Measurements from ENCODE around the gene EPHA6.

EPHA6 gene

DNA sequence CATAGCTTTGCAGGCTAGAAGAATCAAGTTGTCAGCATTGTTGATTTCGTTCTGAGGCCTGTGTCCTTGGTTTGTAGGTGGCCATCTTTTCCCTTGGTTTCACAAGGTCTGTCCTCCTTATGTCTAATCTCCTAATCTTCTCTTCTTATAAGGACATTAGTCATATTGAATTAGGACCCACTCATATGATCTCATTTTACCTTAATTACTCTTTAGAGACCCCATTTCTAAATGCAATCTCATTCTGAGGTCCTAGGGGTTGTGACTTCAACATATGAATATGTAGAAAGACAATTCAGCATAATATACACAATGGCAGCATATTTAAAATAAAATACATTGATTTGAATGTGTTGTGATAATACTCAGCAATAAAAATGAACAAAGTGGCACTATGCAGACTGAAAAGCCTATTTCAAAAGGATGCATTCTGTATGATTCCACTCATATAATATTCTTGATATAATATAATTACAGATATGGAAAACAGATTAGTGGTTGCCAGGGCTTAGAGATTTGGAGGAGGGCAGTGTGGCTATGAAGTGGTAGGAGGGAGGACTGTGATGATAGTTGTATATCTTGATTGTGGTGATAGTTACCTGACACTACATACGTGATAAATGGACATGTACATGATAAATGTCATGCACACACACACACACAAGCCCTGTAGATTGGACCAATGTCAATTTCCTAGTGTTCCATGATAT, 431.0 kb downstream of the EPHA6 start:
- no peak overlapping the region for H3K4me3 ChIP-seq (ENCODE audit: low read length)

DNA sequence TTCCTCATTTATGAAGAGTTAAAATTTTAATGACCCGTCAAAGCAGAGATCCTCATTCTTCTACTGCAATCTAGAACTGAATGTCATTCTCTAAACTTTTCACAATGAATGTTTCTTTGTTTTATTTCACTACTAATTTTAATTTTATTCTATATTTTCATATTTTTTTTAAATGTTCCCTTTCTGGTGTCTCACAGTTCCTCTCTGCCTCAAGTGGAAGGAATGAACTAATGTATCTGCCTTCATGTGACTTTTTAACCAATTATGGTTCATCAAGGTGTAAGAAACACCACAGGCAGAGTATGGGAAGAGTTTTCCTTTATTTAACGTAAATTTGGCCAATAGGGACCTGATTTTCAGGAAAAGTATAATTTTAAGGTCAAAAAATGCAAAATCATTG, 441.7 kb downstream of the EPHA6 start:
- Histone ChIP-seq H3K4me1 (ENCODE audit: control insufficient read depth, low read depth, low read length) (no peaks in the 10 kb centered on the region), H3K79me2 (ENCODE audit: control insufficient read depth, insufficient read depth, low read length) (no peaks in the 10 kb centered on the region), H3K23ac (ENCODE audit: low read length) (no peak overlapping the region), H2BK5ac (ENCODE audit: low read length) (no peak overlapping the region), H3K4ac (ENCODE audit: low read depth, low read length) (no peak overlapping the region), H3K27ac (ENCODE audit: low read depth, low read length) (no peak overlapping the region), H3K56ac (ENCODE audit: low read length) (no peak overlapping the region), H2BK15ac (replicated peaks; ENCODE audit: low read depth) (no peak overlapping the region), H4K5ac (ENCODE audit: low read length) (no peak overlapping the region), H3K9ac (ENCODE audit: low read length) (no peak overlapping the region), H2BK120ac (ENCODE audit: low read depth, low read length) (no peak overlapping the region), H4K8ac (ENCODE audit: low read depth, low read length) (no peak overlapping the region), H3K36me3 (ENCODE audit: control insufficient read depth, insufficient read depth, low read length) (no peaks in the 10 kb centered on the region), H3K27me3 (ENCODE audit: insufficient read depth, low read length, poor library complexity) (no peaks in the 10 kb centered on the region), H3K4me2 (ENCODE audit: low read length) (no peak overlapping the region), H2AK5ac (ENCODE audit: low read length) (no peak overlapping the region), H3K18ac (ENCODE audit: low read length) (no peak overlapping the region), H3K4me3 (ENCODE audit: low read length) (no peak overlapping the region), H3K79me1 (ENCODE audit: low read length) (no peaks in the 10 kb centered on the region)
- DNase-seq = peak; percentile 40
- no CpG with 5 or more reads among the region's 2 CpGs for WGBS (ENCODE audit: extremely low coverage, insufficient coverage, low lambda C conversion rate)

More for the DNA sequence above, 431.0 kb downstream of the EPHA6 start:
- no peak overlapping the region for H2BK5ac ChIP-seq (ENCODE audit: low read length)
- H3K9ac ChIP-seq (ENCODE audit: low read length) = no peak overlapping the region
- no peak overlapping the region for H3K27ac ChIP-seq (ENCODE audit: low read depth, low read length)
- H4K5ac ChIP-seq (ENCODE audit: low read length) = no peak overlapping the region
- WGBS (ENCODE audit: extremely low coverage, insufficient coverage, low lambda C conversion rate) = no CpG with 5 or more reads among the region's 2 CpGs
- H3K4me1 ChIP-seq (ENCODE audit: control insufficient read depth, low read depth, low read length) = no peaks in the 10 kb centered on the region
- no peak overlapping the region for H3K56ac ChIP-seq (ENCODE audit: low read length)
- no peaks in the 10 kb centered on the region for H3K79me1 ChIP-seq (ENCODE audit: low read length)
- H2AK5ac ChIP-seq (ENCODE audit: low read length) = no peak overlapping the region
- no peak overlapping the region for H3K18ac ChIP-seq (ENCODE audit: low read length)
- H2BK120ac ChIP-seq (ENCODE audit: low read depth, low read length) = no peak overlapping the region
- H3K79me2 ChIP-seq (ENCODE audit: control insufficient read depth, insufficient read depth, low read length) = no peaks in the 10 kb centered on the region
- no peaks in the 10 kb centered on the region for H3K27me3 ChIP-seq (ENCODE audit: insufficient read depth, low read length, poor library complexity)
- no peak overlapping the region for H3K23ac ChIP-seq (ENCODE audit: low read length)
- no peaks in the 10 kb centered on the region for H3K36me3 ChIP-seq (ENCODE audit: control insufficient read depth, insufficient read depth, low read length)
- no peak overlapping the region for H2BK15ac ChIP-seq (replicated peaks; ENCODE audit: low read depth)
- H4K8ac ChIP-seq (ENCODE audit: low read depth, low read length) = no peak overlapping the region
- no peak for DNase-seq
- H3K4ac ChIP-seq (ENCODE audit: low read depth, low read length) = no peak overlapping the region
- no peak overlapping the region for H3K4me2 ChIP-seq (ENCODE audit: low read length)

DNA sequence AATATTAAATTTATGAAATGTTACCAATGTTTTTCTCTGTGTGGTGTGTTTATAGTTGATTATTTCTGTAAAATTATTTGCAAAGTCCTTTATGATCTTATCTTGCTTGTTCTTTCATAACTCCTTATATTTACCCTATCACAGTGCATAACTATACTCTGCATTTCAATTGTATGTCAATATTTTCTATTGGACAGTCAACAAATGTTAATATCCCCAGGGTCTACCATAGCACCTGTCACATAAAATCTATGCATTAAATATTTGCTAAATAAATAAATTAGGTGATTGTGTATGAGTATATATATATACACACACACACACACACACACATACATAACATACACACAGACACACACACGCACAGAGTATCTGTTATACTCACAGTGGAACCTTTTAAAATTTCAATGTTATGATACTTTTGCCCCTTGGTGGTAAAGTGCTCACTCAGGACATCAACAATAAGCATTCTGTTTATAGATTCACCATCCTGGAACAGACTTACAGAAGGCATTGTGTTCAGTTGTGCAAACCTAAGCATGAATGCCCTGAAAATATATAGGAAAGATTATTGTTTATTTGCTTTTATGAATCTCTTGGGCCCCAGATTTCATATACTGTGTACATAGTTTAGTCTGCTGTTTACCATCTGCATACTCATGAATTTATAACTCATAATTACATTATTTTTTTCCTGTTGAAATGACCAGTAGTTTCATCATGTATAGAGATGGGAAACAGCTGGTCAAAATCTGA, 443.7 kb downstream of the EPHA6 start:
- H3K23ac ChIP-seq (ENCODE audit: low read length) = no peak overlapping the region
- H3K56ac ChIP-seq (ENCODE audit: low read length) = no peak overlapping the region
- H3K79me1 ChIP-seq (ENCODE audit: low read length) = no peaks in the 10 kb centered on the region
- H3K4ac ChIP-seq (ENCODE audit: low read depth, low read length) = no peak overlapping the region
- H3K18ac ChIP-seq (ENCODE audit: low read length) = no peak overlapping the region
- H3K27me3 ChIP-seq (ENCODE audit: insufficient read depth, low read length, poor library complexity) = no peaks in the 10 kb centered on the region
- H2BK15ac ChIP-seq (replicated peaks; ENCODE audit: low read depth) = no peak overlapping the region
- H3K4me3 ChIP-seq (ENCODE audit: low read length) = no peak overlapping the region
- H3K4me1 ChIP-seq (ENCODE audit: control insufficient read depth, low read depth, low read length) = no peaks in the 10 kb centered on the region
- H2BK5ac ChIP-seq (ENCODE audit: low read length) = no peak overlapping the region
- no CpG with 5 or more reads among the region's 1 CpG for WGBS (ENCODE audit: extremely low coverage, insufficient coverage, low lambda C conversion rate)
- no peak overlapping the region for H3K4me2 ChIP-seq (ENCODE audit: low read length)
- no peak overlapping the region for H2BK120ac ChIP-seq (ENCODE audit: low read depth, low read length)
- H3K9ac ChIP-seq (ENCODE audit: low read length) = no peak overlapping the region
- no peaks in the 10 kb centered on the region for H3K79me2 ChIP-seq (ENCODE audit: control insufficient read depth, insufficient read depth, low read length)
- H3K27ac ChIP-seq (ENCODE audit: low read depth, low read length) = no peak overlapping the region
- no peak overlapping the region for H4K8ac ChIP-seq (ENCODE audit: low read depth, low read length)
- DNase-seq = no peak
- no peak overlapping the region for H2AK5ac ChIP-seq (ENCODE audit: low read length)
- H4K5ac ChIP-seq (ENCODE audit: low read length) = no peak overlapping the region
- H3K36me3 ChIP-seq (ENCODE audit: control insufficient read depth, insufficient read depth, low read length) = no peaks in the 10 kb centered on the region

DNA sequence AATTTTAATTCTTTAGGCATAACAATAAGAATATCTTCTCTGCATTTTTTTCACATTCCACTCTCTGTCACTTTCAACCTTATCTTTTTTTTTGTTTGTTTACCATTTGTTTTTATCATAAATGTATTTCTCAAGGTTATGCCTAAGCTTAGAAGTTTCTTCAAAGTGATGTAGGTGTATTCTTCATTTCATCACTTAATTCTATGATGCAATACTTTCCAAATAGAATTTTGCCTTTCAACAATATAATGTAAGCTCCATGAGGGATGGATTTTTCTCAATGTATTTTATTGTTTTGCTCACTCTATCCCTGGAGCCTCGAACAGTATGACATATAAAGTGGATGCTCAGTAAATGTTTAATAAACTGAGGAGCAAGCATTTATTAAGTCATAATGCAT, 444.9 kb downstream of the EPHA6 start:
- Histone ChIP-seq H3K4me3 (ENCODE audit: low read length) (no peak overlapping the region), H3K4me2 (ENCODE audit: low read length) (no peak overlapping the region), H3K23ac (ENCODE audit: low read length) (no peak overlapping the region), H3K27me3 (ENCODE audit: insufficient read depth, low read length, poor library complexity) (no peaks in the 10 kb centered on the region), H3K79me2 (ENCODE audit: control insufficient read depth, insufficient read depth, low read length) (no peaks in the 10 kb centered on the region), H3K36me3 (ENCODE audit: control insufficient read depth, insufficient read depth, low read length) (no peaks in the 10 kb centered on the region), H3K27ac (ENCODE audit: low read depth, low read length) (no peak overlapping the region), H4K8ac (ENCODE audit: low read depth, low read length) (no peak overlapping the region), H3K79me1 (ENCODE audit: low read length) (no peaks in the 10 kb centered on the region), H2AK5ac (ENCODE audit: low read length) (no peak overlapping the region), H3K9ac (ENCODE audit: low read length) (no peak overlapping the region), H2BK120ac (ENCODE audit: low read depth, low read length) (no peak overlapping the region), H4K5ac (ENCODE audit: low read length) (no peak overlapping the region), H3K18ac (ENCODE audit: low read length) (no peak overlapping the region), H2BK5ac (ENCODE audit: low read length) (no peak overlapping the region), H3K4ac (ENCODE audit: low read depth, low read length) (no peak overlapping the region), H2BK15ac (replicated peaks; ENCODE audit: low read depth) (no peak overlapping the region), H3K4me1 (ENCODE audit: control insufficient read depth, low read depth, low read length) (no peaks in the 10 kb centered on the region), H3K56ac (ENCODE audit: low read length) (no peak overlapping the region)
- DNase-seq = no peak
- WGBS (ENCODE audit: extremely low coverage, insufficient coverage, low lambda C conversion rate) = no CpG with 5 or more reads among the region's 1 CpG

DNA sequence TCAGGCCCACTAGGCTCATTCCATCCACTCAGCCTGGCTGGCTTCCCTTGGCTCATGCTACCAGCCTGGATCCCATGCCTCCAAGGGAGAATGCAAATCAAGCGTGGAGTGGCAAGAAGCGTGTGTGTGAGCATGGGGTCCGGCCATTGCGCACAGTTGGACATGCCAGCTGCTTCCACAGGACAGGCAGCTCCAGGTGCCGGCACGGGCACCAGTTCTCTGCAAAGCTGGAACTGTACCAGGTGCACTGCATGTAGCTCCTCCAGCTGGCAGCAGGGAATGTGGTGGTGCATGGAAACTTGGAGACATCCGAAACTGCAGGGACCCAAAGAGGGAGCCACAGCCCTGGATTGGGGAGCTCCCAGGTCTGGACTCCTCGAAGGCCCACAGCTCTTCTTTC, 449.8 kb downstream of the EPHA6 start:
- Histone ChIP-seq H3K79me2 (ENCODE audit: control insufficient read depth, insufficient read depth, low read length) (no peaks in the 10 kb centered on the region), H3K79me1 (ENCODE audit: low read length) (no peaks in the 10 kb centered on the region), H3K4ac (ENCODE audit: low read depth, low read length) (no peak overlapping the region), H3K23ac (ENCODE audit: low read length) (no peak overlapping the region), H3K27ac (ENCODE audit: low read depth, low read length) (no peak overlapping the region), H2AK5ac (ENCODE audit: low read length) (no peak overlapping the region), H2BK15ac (replicated peaks; ENCODE audit: low read depth) (no peak overlapping the region), H4K5ac (ENCODE audit: low read length) (no peak overlapping the region), H2BK5ac (ENCODE audit: low read length) (no peak overlapping the region), H4K8ac (ENCODE audit: low read depth, low read length) (no peak overlapping the region), H3K27me3 (ENCODE audit: insufficient read depth, low read length, poor library complexity) (no peaks in the 10 kb centered on the region), H3K18ac (ENCODE audit: low read length) (no peak overlapping the region), H3K9ac (ENCODE audit: low read length) (no peak overlapping the region), H3K56ac (ENCODE audit: low read length) (peak overlapping the region; percentile 18), H2BK120ac (ENCODE audit: low read depth, low read length) (no peak overlapping the region), H3K36me3 (ENCODE audit: control insufficient read depth, insufficient read depth, low read length) (no peaks in the 10 kb centered on the region), H3K4me1 (ENCODE audit: control insufficient read depth, low read depth, low read length) (no peaks in the 10 kb centered on the region), H3K4me3 (ENCODE audit: low read length) (no peak overlapping the region), H3K4me2 (ENCODE audit: low read length) (no peak overlapping the region)
- no CpG with 5 or more reads among the region's 8 CpGs for WGBS (ENCODE audit: extremely low coverage, insufficient coverage, low lambda C conversion rate)
- no peak for DNase-seq
